BE2C (cell line): ENCODE data around the gene KCNH6.

Source experiments
- DNase-seq: peaks from one replicate; pipeline ENCODE4 v3.0.0-alpha.2; 2020
- H3K27me3 ChIP-seq: fragments of 250-450 bp; sonication (Bioruptor Pico); 2 replicates; pipeline ENCODE4 v1.5.1; 2020; ENCODE audit warnings: mild to moderate bottlenecking
- H3K36me3 ChIP-seq: fragments of 250-450 bp; sonication (Bioruptor Pico); 2 replicates; pipeline ENCODE4 v1.5.1; 2020; ENCODE audit warnings: mild to moderate bottlenecking
- H3K4me1 ChIP-seq: fragments of 250-450 bp; sonication (Bioruptor Pico); 2 replicates; pipeline ENCODE4 v1.5.1; 2020
- H3K4me3 ChIP-seq: 2 replicates; pipeline ENCODE4 v1.5.1; 2011; ENCODE audit warnings: low read depth, low read length
- H3K9me3 ChIP-seq: fragments of 250-450 bp; sonication (Bioruptor Pico); 2 replicates; pipeline ENCODE4 v1.5.1; 2020
- CTCF ChIP-seq: IDR thresholded peaks from 2 replicates; pipeline ENCODE4 v1.5.1; 2012; ENCODE audit warnings: mild to moderate bottlenecking, low read depth, low read length

Gene KCNH6

GRCh38 chr17:63542942-63543821 lies 20.0 kb downstream of the KCNH6 start:
- Histone ChIP-seq H3K27me3 (no peaks in the 10 kb centered on the region), H3K36me3 (no peaks in the 10 kb centered on the region), H3K4me3 (no peak overlapping the region), H3K9me3 (no peaks in the 10 kb centered on the region), H3K4me1 (peaks cover 22% of the 10 kb centered on the region)
- no peak for DNase-seq
- TF ChIP-seq CTCF = no peak

GRCh38 chr17:63543822-63544420 lies 20.8 kb downstream of the KCNH6 start:
- no peaks in the 10 kb centered on the region for H3K27me3 ChIP-seq
- no peak for TF ChIP-seq CTCF
- H3K9me3 ChIP-seq = no peaks in the 10 kb centered on the region
- peaks cover 18% of the 10 kb centered on the region for H3K4me1 ChIP-seq
- DNase-seq = no peak
- no peak overlapping the region for H3K4me3 ChIP-seq
- H3K36me3 ChIP-seq = no peaks in the 10 kb centered on the region

GRCh38 chr17:63544467-63545301 lies 21.5 kb downstream of the KCNH6 start:
- no peak for TF ChIP-seq CTCF
- no peak overlapping the region for H3K4me3 ChIP-seq
- H3K9me3 ChIP-seq = no peaks in the 10 kb centered on the region
- DNase-seq = no peak
- no peaks in the 10 kb centered on the region for H3K36me3 ChIP-seq
- no peaks in the 10 kb centered on the region for H3K27me3 ChIP-seq
- H3K4me1 ChIP-seq = peaks cover 18% of the 10 kb centered on the region

GRCh38 chr17:63546308-63547082 lies 23.3 kb downstream of the KCNH6 start:
- Histone ChIP-seq H3K27me3 (no peaks in the 10 kb centered on the region), H3K4me1 (peaks cover 18% of the 10 kb centered on the region), H3K9me3 (no peaks in the 10 kb centered on the region), H3K36me3 (no peaks in the 10 kb centered on the region), H3K4me3 (no peak overlapping the region)
- DNase-seq = no peak
- no peak for TF ChIP-seq CTCF

- no peak for DNase-seq
- Histone ChIP-seq H3K27me3 (no peaks in the 10 kb centered on the region), H3K4me3 (no peak overlapping the region), H3K4me1 (peaks cover 18% of the 10 kb centered on the region), H3K9me3 (no peaks in the 10 kb centered on the region), H3K36me3 (no peaks in the 10 kb centered on the region)
- TF ChIP-seq CTCF = no peak
Measured at GRCh38 chr17:63547083-63547523, 23.9 kb downstream of the KCNH6 start.
